ENCODE data around the gene KLF8.

GRCh38 chrX:56278692-56279091, 46.5 kb downstream of the KLF8 start:
- no peak for TF ChIP-seq EP300 (IDR thresholded peaks at IDR 0.05)
- no peak for TF ChIP-seq CTCF (IDR thresholded peaks at IDR 0.05)
- TF ChIP-seq POLR2AphosphoS5 (IDR thresholded peaks at IDR 0.05), result no peak
- no peak for TF ChIP-seq POLR2A (IDR thresholded peaks at IDR 0.05)
